GM18505 (cell line): ENCODE measurements around the gene RXYLT1.
"Not testable (repeated sequence)": the region's sequence is repeated elsewhere in the genome, so short reads cannot be mapped to it uniquely, and the experiment has no call there.

Experiments used
- ATAC-seq: cut with Tn5 transposase; IDR thresholded peaks from one replicate; pipeline ENCODE4 v1.9.1; 2021; ENCODE audit not compliant: unreplicated experiment
- POLR2A ChIP-seq: IDR thresholded peaks from 4 replicates; pipeline ENCODE4 v1.6.1; 2011; ENCODE audit warnings: borderline replicate concordance; ENCODE audit not compliant: insufficient read depth, insufficient read length; ENCODE audit errors: extremely low read depth

Gene RXYLT1

DNA sequence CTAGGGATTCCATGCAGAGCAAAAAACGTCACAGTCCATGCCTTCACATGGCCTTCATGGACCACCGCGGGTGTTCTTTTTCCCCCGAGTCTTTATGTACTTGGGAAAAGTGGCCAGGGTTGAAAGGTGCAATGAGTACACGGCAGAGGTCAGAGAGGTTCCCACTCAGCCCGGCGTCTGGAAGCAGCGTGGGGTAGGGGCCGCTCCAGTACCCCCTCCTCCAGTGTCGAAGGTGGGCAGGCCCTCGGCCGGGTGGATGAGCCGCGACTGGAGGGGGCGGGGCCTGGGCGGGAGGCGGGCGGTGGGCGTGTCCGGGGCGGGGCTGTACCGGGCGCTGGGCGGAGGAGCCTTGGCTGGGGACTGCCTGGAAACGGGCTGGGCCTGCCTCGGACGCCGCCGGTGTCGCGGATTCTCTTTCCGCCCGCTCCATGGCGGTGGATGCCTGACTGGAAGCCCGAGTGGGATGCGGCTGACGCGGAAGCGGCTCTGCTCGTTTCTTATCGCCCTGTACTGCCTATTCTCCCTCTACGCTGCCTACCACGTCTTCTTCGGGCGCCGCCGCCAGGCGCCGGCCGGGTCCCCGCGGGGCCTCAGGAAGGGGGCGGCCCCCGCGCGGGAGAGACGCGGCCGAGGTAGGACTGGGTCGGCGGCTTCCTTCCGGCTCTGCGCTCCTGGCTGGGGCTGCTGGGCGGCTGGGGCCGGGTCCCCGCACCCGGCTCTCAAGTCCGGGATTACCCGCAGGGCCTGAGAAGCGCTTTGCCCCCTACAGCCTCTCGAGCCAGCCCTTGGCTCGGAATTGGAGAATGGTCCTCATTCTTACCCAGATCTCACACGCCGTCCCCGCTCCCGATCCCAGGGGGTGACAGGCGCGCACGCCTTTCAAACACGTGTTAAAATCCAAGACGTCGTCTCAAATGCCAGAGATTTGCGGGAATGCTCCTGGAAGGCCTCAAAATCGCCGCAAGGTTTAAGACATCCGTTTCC, at the start of gene RXYLT1:
TSS of gene RXYLT1 (plus strand) at position 412 of the 984 bp plus-strand sequence. CDS start at position 464, 52 bp downstream.
- peak; percentile 97 for ATAC-seq
- peak; percentile 93 for TF ChIP-seq POLR2A

DNA sequence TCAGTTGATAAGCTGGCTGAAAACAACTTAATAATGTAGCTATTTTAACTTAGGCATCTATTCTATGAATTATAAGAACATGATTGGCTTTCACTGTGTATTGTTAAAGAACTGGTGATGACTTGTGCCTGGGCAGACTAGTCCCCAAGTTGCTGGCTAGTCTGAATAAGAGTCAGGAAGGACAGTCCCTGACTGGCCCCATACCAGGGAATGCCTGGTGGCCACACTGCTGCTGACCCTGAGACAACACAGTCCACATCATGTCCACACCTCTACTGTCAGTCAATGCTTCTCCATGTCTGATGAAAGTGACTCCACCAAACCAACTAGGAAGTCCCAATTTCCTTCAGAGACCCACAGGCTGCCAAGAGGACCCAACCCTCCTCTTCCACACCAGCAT, 46.9 kb upstream of the RXYLT1 start:
- ATAC-seq, result not testable (repeated sequence)

DNA sequence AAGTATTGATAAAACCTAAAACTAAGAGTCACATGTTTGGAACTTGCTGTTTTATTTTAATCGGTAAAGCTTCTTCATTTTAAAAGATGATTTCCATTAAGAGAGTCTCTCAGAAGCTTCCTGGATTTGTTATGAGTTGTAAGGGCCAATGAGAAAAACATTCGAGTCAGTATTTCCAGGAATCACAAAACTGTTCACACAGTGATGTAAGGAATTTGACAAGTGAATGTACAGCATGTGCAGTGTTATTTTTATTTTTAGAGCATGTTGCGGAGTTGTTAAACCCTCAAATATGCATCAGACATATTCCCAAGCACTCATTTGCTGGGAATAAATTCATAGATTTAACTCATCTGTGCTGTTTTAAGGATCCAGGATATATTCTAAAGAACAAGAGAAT, 46.1 kb upstream of the RXYLT1 start:
- ATAC-seq, result not testable (repeated sequence)

DNA sequence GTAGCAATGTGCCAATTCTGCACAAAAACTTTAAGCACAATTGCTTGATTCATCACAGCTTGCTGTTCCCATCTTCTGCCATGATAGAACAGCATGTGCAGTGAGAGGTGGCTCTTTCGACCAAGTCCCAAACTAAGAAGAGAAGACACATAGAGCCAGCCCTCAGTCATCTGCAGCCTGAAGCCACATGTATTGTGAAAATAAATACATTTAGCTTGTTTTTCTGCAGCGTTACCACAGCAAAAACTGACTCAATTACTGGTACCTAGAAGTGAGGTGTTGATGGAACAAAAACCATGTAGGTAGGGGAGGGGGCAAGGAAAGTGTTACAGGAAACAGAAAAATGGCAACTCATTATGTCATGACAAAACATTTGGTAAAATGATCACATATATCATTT, 39.2 kb upstream of the RXYLT1 start:
- not testable (repeated sequence) for ATAC-seq

- ATAC-seq, result not testable (repeated sequence)
Measured at GRCh38 chr12:63741431-63741830, 38.3 kb upstream of the RXYLT1 start.

- not testable (repeated sequence) for ATAC-seq
Measured at GRCh38 chr12:63744110-63744509, 35.6 kb upstream of the RXYLT1 start.

DNA sequence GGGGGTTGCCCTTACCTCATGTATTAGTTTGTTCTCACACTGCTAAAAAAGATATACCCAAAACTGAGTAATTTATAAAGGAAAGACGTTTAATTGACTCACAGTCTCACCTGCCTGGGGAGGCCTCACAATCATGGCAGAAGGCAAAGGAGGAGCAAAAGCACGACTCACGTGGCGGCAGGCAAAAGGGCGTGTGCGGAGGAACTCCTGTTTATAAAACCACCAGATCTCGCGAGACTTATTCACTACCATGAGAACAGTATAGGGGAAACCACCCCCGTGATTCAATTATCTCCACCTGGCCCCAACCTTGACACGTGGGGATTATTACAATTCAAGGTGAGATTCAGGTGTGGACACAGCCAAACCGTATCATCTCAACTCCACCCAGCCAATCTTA, 33.2 kb upstream of the RXYLT1 start:
- not testable (repeated sequence) for ATAC-seq

GRCh38 chr12:63747136-63747535, 32.6 kb upstream of the RXYLT1 start:
- not testable (repeated sequence) for ATAC-seq

DNA sequence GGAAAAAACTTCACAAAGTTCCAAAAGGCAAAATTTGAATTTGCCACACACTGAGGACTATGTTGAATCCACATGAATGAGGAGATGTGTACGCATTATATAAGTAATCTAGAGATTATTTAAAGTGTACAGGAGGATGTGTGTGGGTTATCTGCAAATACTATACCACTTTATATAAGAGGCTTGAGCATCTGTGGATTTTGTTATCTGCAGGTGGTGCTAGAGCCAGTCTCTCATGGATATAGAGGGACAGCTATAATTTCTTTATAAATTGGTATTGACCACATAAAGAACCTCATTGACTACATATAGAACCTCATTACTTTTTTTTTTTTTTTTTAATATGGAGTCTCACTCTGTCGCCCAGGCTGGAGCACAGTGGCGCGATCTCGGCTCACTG, 32.2 kb upstream of the RXYLT1 start:
- TF ChIP-seq POLR2A, result no peak

DNA sequence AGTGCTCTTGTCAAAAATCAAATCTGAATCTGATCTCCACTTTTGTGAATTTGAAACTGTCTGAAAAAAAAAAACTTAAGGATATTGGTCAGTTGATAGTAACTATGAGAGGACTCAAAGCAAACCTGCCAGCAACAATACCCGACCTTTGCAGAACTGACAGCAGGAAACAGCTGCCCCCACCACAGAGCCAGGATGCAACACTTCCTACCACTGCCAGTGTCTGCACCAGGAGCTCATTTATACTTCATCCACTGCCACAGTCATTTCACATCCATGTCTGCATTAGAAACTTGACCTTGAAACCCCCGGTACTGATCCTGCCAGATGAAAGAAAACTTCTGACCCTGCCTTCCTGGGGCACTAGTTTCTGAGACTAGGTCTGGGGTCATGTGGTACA, 27.4 kb upstream of the RXYLT1 start:
- ATAC-seq, result no peak
- no peak for TF ChIP-seq POLR2A

More for the DNA sequence above, 32.2 kb upstream of the RXYLT1 start:
- ATAC-seq, result no peak

DNA sequence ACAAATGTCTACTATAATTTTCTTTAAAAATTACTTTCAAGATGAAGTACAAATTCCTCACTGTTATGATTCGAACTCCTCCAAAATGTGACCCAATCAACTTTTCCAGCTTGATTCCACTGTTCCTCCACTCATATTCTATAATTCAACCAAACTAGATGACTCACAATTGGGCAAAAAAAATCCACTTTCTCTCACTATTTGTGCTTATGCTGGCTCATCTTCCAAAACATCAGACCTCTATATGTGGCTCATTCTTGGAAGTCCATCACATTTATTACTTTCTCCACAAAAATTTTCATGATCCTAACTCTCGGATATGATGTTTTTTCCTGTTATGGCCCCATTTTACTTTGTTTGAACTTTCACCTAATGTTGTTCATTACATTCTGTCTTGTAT, 26.9 kb upstream of the RXYLT1 start:
- TF ChIP-seq POLR2A, result no peak
- ATAC-seq, result no peak

GRCh38 chr12:63753743-63754142, 26.0 kb upstream of the RXYLT1 start:
- ATAC-seq, result no peak
- no peak for TF ChIP-seq POLR2A

DNA sequence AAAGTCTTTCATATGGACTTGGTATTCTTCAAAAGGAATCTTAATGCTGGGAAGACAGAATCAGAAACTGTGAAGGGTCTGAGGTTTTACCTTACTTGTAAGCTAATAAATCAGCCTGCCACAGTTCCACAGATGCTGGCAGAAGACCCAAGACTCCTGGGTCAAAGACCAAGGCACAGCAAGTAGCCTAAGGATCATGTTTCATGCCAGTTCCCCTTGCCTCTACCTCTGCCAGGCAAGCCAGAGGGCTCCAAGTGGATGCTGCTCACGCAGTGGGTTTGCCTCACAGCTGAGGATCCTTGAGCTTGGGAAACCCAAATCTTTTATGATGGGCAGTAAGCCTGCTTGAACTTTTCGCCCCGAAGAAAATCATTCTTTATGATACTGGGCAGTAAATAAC, 15.2 kb upstream of the RXYLT1 start:
- TF ChIP-seq POLR2A, result no peak
- ATAC-seq, result no peak

DNA sequence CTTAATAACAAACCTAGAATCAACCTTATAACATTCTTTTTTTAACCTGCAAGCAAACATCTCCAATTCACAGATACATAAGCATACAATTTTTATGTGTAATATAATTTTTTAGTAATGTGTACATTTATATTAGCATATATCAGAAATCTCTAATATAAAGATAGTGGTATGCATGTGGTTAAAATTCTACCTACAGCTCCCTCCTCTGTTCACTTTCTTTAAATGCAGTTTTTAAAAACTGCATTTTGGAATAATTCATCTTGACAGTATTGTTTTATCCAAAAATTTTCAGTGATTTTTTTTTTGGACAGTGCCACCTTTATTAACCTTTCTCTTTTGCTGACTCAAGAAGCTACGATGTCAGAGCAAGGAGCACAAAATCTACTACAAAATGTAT, 13.2 kb upstream of the RXYLT1 start:
- no peak for ATAC-seq
- TF ChIP-seq POLR2A, result no peak

GRCh38 chr12:63770375-63770774, 9.3 kb upstream of the RXYLT1 start:
- no peak for TF ChIP-seq POLR2A

DNA sequence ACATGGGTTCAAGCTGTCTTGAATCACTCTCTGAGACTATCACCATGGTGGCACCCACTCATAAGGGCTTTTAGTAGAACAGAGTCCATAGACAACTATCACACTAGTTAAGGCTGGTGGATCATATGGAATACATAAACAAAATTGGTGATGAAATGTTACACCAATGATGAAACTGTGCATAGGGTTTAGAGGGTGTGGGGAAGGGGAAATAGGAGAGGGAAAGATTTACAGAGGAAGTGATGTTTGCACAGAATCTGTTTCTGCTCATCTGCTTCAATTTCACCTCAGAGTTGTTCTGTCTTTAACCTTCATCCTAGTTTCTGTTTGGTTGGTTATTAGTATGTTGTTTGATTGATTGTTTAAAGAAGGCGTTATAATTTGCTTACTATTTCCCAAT, 2.4 kb upstream of the RXYLT1 start:
- ATAC-seq, result no peak
- no peak for TF ChIP-seq POLR2A

More at GRCh38 chr12:63770375-63770774, 9.3 kb upstream of the RXYLT1 start:
- ATAC-seq, result no peak
